Activated T-helper 1 cell treated with anti-CD3 and anti-CD28 coated beads, Interleukin-12 subunit alpha, Interleukin-12 subunit beta, Interleukin-2, Interleukin-4 antibody, amounts not matched to agents 30 ng/mL and 10 ng/mL and 1 ng/mL, durations not matched to agents 14 hours and 24 hours and 36 hours (primary cell): ENCODE results near the gene ZNF524. TPM values are rescaled to one million over a fixed set of nuclear protein-coding genes. Genes with fewer than 3 reads are reported as not detected.
"Not testable (repeated sequence)": the region's sequence is repeated elsewhere in the genome, so short reads cannot be mapped to it uniquely, and the experiment has no call there.

Source experiments
- DNase-seq: peaks from one replicate; pipeline ENCODE4 v3.0.0; 2021; ENCODE audit warnings: low spot score
- H3K27ac Mint-ChIP-seq: one replicate; pipeline ENCODE4 v1.8.0; 2021; ENCODE audit warnings: mild to moderate bottlenecking, mixed read lengths
- H3K27me3 Mint-ChIP-seq: one replicate; pipeline ENCODE4 v1.8.0; 2022; ENCODE audit warnings: mild to moderate bottlenecking, moderate library complexity, mixed read lengths; ENCODE audit not compliant: insufficient read depth
- H3K36me3 Mint-ChIP-seq: one replicate; pipeline ENCODE4 v1.8.0; 2021; ENCODE audit warnings: low read depth, mixed read lengths
- H3K4me1 Mint-ChIP-seq: one replicate; pipeline ENCODE4 v1.8.0; 2021; ENCODE audit warnings: low read depth, mixed read lengths
- H3K4me3 Mint-ChIP-seq: one replicate; pipeline ENCODE4 v1.8.0; 2021; ENCODE audit warnings: mild to moderate bottlenecking, moderate library complexity, mixed read lengths
- H3K9me3 Mint-ChIP-seq: one replicate; pipeline ENCODE4 v1.8.0; 2021; ENCODE audit warnings: mixed read lengths
- intact Hi-C: fragments of 100-400 bp; cut with micrococcal nuclease; formaldehyde crosslinking; loops from one replicate; pipeline ENCODE4 v1.15.1; 2024
- total RNA-seq: library from RNA; stranded (reverse); gene quantifications from 2 replicates; pipeline ENCODE4 v1.2.3, GENCODE V29; 2022

The ZNF524 gene, protein sequence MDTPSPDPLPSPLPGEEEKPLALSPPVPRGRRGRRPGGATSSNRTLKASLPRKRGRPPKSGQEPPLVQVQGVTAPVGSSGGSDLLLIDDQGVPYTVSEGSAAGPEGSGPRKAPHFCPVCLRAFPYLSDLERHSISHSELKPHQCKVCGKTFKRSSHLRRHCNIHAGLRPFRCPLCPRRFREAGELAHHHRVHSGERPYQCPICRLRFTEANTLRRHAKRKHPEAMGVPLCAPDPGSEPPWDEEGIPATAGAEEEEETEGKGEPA
- 20.0 and 22.9 TPM in 2 replicates for total RNA-seq

DNA sequence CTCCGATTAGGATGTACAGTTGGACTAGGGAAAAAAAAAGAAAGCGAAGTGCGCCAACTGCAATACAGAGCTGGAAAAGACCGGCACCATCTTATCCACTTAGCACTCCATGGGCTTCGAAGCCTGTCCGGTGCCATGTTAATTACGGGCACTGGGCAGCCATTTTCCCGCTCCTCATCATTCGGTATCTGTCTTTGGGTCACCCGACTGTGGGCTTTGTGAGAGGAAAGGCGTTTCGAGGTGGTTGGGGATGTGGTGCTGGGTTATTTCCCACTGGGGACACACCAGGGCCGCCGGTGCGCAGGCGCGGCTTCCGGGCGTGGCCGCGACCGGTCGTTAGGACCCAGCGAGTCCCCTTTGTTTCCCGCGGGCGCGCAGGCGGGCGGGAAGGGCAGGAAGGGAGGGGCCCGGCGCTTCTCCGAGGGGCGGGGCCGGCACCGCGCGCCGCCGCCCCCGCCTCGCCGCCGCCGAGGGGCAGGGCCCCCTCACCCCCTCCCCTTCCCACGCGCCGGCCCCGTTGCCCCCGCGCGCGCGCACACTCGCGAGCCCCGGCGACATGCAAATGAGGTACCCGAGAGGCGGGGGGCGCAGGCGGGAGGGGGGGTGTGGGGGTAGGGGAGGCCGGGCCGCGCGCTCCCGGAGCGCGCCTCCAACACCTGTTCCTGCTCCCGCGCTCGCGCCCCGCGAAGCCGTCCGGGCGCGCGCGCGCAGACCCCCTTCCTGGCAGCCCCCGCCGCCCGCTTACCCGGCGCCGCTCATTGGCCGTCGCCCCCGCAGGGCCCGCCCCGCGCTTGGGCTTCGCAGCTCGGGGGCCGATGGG, at the start of gene ZNF524:
TSS of gene ZNF524 (plus strand) at position 447 of the 820 bp plus-strand sequence. CDS start 1,825 bp downstream, outside the sequence.
- intact Hi-C loops: loop anchor here (1.0 to 5.0 kb wide), 15 partner anchors 13 to 1733 kb away; partner anchors contain the start of genes HSPBP1, ISOC2, KMT5C and MYADM
- peak within 1 kb of the TSS; percentile 93 for H3K4me3 Mint-ChIP-seq
- no peaks in the 10 kb centered on the region for H3K27me3 Mint-ChIP-seq
- H3K36me3 Mint-ChIP-seq: peaks cover 29% of the 10 kb centered on the region
- H3K27ac Mint-ChIP-seq: peak within 1 kb of the TSS; percentile 98
- no peaks in the 10 kb centered on the region for H3K9me3 Mint-ChIP-seq
- H3K4me1 Mint-ChIP-seq: peaks cover 31% of the 10 kb centered on the region
- DNase-seq: peak; percentile 84

DNA sequence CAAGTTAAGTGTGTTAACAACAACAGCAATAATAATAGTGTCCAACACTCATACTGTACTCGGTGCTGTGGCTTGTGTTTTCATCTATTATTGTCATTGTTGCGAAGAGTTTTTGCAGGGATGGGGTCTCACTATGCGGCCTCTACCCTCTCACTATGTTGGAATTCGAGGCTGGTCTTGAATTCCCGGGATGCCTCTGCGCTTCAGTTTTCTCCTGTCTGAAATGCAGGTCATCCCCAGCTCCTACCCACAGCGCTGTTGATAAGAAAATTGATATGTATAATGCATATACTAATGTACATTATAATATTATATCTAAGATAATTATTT, 49.8 kb upstream of the ZNF524 start:
- Mint-ChIP-seq H3K27me3 (peaks cover 11% of the 10 kb centered on the region), H3K27ac (no peak overlapping the region), H3K9me3 (no peaks in the 10 kb centered on the region), H3K36me3 (no peaks in the 10 kb centered on the region), H3K4me1 (peaks cover 5% of the 10 kb centered on the region), H3K4me3 (no peak overlapping the region)
- intact Hi-C loops: no loop called here
- no peak for DNase-seq

DNA sequence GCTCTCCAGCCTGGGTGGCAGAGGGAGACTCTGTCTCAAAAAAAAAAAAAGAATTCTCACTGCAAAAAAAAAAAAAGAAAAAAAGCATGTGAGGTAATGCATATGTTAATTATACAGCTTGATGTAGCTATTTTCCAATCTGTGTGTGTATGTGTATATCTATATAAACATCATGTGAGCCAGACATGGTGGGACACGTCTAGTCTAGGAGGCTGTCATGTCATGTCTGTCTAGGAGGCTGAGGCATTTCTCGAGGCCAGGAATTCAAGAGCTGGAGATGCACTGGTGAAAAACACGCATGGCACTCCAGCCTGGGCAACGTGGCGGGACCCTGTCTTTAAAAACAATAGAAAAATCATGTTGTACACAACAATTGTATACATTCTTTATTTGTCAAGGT, 47.9 kb upstream of the ZNF524 start:
- Mint-ChIP-seq H3K36me3 (no peaks in the 10 kb centered on the region), H3K27ac (no peak overlapping the region), H3K27me3 (peaks cover 8% of the 10 kb centered on the region), H3K9me3 (no peaks in the 10 kb centered on the region), H3K4me3 (no peak overlapping the region), H3K4me1 (peaks cover 4% of the 10 kb centered on the region)
- intact Hi-C loops: no loop called here
- DNase-seq: no peak

DNA sequence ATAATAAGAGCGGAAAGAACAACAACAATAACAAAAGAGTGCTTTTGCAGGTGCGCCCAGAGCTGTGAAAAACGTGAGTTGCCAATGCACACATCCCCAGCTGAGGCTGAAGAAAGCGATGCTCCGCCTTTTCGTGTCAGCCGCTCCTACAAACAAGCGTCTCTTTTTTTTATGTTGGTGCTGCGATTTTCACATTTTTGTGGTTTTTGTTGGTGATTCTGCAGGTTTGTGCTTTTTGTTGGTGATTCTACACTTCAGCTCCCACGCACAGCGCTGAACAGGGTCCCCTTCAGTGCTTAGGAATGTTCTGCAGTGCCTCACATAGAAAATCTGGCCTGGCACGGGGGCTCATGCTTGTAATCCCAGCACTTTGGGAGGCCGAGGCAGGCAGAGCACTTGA, 47.5 kb upstream of the ZNF524 start:
- H3K4me3 Mint-ChIP-seq: no peak overlapping the region
- no peak overlapping the region for H3K27ac Mint-ChIP-seq
- DNase-seq: no peak
- no peaks in the 10 kb centered on the region for H3K36me3 Mint-ChIP-seq
- no peaks in the 10 kb centered on the region for H3K4me1 Mint-ChIP-seq
- intact Hi-C loops: no loop called here
- H3K9me3 Mint-ChIP-seq: no peaks in the 10 kb centered on the region
- peaks cover 5% of the 10 kb centered on the region for H3K27me3 Mint-ChIP-seq

DNA sequence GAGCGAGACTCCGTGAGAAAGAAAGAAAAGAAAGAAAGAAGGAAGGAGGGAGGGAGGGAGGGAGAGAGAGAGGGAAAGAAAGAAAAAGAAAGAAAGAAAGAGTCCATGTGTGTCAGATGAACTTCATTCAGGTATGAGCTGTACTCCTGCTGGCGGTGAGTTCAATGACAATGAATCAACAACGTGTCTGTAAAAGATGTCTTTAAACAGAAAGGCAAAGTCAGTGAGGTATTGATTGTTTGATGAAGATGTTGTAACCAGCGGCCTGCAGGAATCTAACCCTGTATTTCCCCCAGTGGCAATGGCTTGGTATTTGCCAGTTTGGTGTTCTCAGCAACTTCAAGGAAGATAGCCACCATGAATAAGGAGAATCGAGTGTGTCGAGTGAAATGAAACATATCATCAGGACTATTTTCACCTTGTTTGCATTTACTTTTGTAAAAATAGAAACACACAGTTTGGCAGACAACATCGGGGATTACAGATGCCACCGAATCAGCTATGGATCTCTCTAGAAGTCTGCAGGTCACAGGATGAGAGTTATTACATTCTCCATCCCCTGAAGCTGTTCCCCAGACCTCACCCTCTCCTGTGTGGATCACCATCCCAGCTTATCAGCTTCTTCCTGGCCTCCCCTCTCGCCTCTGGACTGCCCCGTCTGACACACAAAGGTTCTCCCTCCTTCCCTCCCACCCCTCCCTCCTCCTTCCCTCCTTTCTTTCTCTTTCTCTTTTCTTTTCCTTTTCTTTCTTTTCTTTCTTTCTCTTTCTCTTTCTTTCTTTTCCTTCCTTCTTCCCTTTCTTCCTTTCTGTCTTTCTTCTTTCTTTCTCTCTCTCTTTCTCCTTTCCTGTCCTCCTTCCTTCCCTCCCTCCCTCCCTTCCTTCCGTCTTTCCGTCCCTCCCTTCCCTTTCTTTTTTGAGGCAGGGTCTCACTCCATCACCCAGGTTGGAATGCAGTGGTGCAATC, 46.6 kb upstream of the ZNF524 start:
- intact Hi-C loops: no loop called here
- H3K4me3 Mint-ChIP-seq: no peak overlapping the region
- no peak overlapping the region for H3K27ac Mint-ChIP-seq
- peaks cover 4% of the 10 kb centered on the region for H3K27me3 Mint-ChIP-seq
- H3K4me1 Mint-ChIP-seq: no peaks in the 10 kb centered on the region
- H3K9me3 Mint-ChIP-seq: no peaks in the 10 kb centered on the region
- DNase-seq: no peak
- no peaks in the 10 kb centered on the region for H3K36me3 Mint-ChIP-seq

DNA sequence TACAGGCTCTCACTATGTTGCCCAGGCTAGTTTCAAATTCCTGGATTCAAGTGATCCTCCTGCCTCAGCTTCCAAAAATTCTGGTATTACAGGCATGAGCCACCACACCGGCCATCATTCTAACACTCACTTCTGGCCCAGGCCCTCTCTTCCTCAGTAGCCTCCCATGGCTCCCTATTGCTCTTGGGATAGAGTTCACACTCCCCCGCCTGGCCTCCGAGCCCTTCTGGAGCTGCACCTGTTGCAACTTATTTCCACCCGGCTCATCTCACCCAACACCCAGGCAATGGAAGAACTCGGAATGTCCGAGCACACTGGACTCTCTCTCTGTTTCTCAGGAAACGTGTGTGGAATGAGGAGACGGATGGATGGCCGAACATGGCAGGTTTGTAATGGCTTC, 45.8 kb upstream of the ZNF524 start:
- Mint-ChIP-seq H3K27me3 (peaks cover 4% of the 10 kb centered on the region), H3K4me3 (no peak overlapping the region), H3K36me3 (no peaks in the 10 kb centered on the region), H3K27ac (no peak overlapping the region), H3K9me3 (no peaks in the 10 kb centered on the region), H3K4me1 (no peaks in the 10 kb centered on the region)
- DNase-seq: no peak
- intact Hi-C loops: no loop called here

DNA sequence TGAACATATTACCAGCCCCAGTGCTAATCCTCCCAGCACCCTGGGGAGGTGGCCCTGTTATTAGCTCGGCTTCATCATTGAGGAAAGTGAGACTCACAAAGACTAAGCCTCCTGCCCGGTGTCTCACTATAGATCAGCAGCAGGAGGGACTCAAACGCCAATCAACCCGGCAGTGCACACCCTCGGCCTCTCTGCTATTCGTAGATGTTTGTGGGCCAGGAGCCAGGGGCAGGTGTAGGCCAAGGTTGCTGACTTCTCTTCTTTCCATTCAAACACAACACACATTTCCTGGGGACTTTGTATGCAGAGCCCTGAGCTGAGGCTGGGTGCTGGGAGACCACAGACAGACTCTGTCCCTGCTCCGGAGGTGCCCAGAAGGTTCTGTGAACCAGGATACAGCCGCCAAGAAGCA, 45.3 kb upstream of the ZNF524 start:
- Mint-ChIP-seq H3K9me3 (no peaks in the 10 kb centered on the region), H3K27ac (no peak overlapping the region)

DNA sequence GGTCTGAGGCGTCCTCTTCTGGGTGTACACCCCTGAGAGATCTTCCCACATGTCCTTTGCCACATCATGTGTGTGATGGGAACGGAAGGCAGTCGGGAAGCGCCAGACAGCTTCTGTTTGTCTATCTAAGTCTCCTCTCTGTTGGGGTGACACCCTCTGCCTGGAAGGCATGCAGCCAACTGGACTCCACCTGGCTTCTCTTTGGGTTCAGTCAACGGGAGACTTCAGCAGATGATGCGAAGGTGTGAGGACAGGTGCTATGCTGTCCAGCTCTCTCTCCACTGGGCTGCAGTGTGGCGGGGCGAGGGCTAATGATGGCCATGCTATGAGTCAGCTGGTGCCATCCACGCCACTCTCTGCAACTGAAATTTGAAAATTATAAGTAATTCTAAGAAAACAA, 40.4 kb upstream of the ZNF524 start:
- Mint-ChIP-seq H3K27ac (no peak overlapping the region), H3K36me3 (no peaks in the 10 kb centered on the region), H3K27me3 (peaks cover 2% of the 10 kb centered on the region), H3K4me3 (no peak overlapping the region), H3K4me1 (no peaks in the 10 kb centered on the region), H3K9me3 (no peaks in the 10 kb centered on the region)
- no peak for DNase-seq
- intact Hi-C loops: no loop called here

More for the DNA sequence above, 45.3 kb upstream of the ZNF524 start:
- Mint-ChIP-seq H3K36me3 (no peaks in the 10 kb centered on the region), H3K4me1 (no peaks in the 10 kb centered on the region), H3K4me3 (no peak overlapping the region), H3K27me3 (peaks cover 4% of the 10 kb centered on the region)
- DNase-seq: no peak
- intact Hi-C loops: no loop called here

DNA sequence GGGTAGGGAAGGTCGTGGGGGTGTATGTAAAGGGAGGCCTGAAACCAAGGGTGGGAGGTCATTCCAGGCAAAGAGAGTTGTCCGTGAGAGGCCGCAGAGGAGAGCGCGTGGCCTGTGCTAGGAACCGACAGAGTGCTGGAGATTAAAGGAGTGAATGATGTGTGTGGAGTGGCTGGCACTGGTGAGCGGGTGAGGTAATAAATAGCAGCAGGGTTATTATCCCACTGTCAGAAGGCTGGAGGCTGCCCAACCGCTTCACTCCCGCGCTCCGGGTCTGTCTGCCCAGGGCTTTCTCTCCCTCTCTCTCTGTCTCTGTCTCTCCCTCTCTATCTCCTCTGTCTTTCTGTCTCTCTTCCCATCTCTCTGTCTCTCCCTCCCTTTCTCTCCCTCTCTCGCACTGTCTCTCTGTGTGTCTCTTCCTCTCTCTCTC, 36.8 kb upstream of the ZNF524 start:
- DNase-seq: no peak
- no peaks in the 10 kb centered on the region for H3K4me1 Mint-ChIP-seq
- peaks cover 6% of the 10 kb centered on the region for H3K27me3 Mint-ChIP-seq
- no peak overlapping the region for H3K4me3 Mint-ChIP-seq
- intact Hi-C loops: no loop called here
- no peak overlapping the region for H3K27ac Mint-ChIP-seq
- H3K36me3 Mint-ChIP-seq: no peaks in the 10 kb centered on the region
- no peaks in the 10 kb centered on the region for H3K9me3 Mint-ChIP-seq

DNA sequence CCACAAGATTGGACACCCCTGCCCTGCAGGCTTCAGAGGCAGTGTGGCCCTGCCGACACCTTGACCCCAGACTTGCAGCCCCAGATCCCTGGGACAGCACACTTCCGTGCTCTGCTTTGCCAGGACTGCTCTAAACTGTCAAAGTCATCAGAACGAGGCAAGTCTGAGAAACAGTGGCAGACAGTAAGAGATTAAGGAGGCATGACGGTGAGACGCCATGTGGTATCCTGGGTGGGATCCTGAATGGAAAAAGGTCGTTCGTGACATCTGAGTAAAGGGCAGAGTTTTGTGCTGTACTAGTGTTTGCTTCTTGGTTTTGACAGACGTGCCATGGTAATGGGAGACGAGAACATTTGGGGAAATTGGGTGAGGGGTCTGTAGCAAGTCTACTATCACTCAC, 33.3 kb upstream of the ZNF524 start:
- H3K4me1 Mint-ChIP-seq: no peaks in the 10 kb centered on the region
- H3K36me3 Mint-ChIP-seq: no peaks in the 10 kb centered on the region
- intact Hi-C loops: no loop called here
- H3K9me3 Mint-ChIP-seq: no peaks in the 10 kb centered on the region
- no peak overlapping the region for H3K27ac Mint-ChIP-seq
- peaks cover 4% of the 10 kb centered on the region for H3K27me3 Mint-ChIP-seq
- DNase-seq: no peak
- no peak overlapping the region for H3K4me3 Mint-ChIP-seq

DNA sequence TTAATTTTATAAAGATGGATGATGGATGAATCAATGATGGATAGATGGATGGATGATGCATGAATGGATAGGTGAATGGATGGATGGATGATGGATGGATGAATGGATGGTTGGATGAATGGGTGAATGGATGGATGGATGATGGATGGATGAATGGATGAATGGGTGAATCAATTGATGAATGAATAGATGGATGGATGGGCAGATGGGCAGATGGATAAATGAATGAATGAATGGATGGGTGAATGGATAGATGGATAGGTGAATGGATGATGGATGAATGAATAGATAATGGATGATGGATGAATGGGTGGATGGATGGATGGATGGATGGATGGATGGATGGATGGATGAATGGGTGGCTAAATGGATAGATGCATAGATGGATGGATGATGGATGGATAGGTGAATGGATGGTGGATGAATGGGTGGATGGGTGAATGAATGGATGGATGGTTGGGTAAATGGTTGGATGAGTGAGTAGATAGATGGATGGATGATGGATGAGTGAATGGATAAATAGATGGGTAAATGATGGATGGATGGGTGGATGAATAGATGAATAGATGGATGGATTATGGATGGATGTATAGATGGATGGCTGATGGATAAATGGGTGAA, 32.3 kb upstream of the ZNF524 start:
- no peak overlapping the region for H3K27ac Mint-ChIP-seq
- H3K4me1 Mint-ChIP-seq: no peaks in the 10 kb centered on the region
- intact Hi-C loops: no loop called here
- no peaks in the 10 kb centered on the region for H3K9me3 Mint-ChIP-seq
- peaks cover 4% of the 10 kb centered on the region for H3K27me3 Mint-ChIP-seq
- DNase-seq: no peak
- H3K36me3 Mint-ChIP-seq: no peaks in the 10 kb centered on the region
- no peak overlapping the region for H3K4me3 Mint-ChIP-seq

DNA sequence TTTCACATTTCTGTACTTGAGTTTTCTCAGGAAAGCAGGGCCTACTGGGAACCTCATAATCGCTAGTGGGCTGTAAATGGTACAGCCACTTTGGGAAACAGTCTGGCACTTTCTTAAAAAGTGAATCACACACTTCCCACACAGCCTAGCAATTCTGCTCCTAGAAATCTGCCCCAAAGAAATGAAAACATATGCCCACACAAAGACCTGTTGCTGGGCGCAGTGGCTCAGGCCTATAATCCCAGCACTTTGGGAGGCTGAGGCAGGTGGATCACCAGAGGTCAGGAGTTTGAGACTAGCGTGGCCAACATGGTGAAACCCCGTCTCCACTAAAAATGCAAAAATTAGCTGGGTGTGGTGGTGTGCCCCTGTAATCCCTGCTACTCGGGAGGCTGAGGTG, 30.6 kb upstream of the ZNF524 start:
- H3K27ac Mint-ChIP-seq, intact Hi-C loops, H3K4me3 Mint-ChIP-seq, H3K27me3 Mint-ChIP-seq, H3K9me3 Mint-ChIP-seq, H3K36me3 Mint-ChIP-seq, DNase-seq, H3K4me1 Mint-ChIP-seq: not testable (repeated sequence)
